A549 (cell line): ENCODE results near the gene ADIRF.

Experiments used
- CHD4 ChIP-seq: fragments of 200-600 bp; sonication (generic); IDR thresholded peaks from 2 replicates; pipeline ENCODE4 v1.6.1; 2016; ENCODE audit warnings: antibody characterized with exemption, mild to moderate bottlenecking, borderline replicate concordance
- EHMT2 ChIP-seq: fragments of 200-600 bp; sonication (generic); IDR thresholded peaks from 2 replicates; pipeline ENCODE4 v1.6.1; 2016; ENCODE audit warnings: antibody characterized with exemption, low read depth, mild to moderate bottlenecking, moderate library complexity
- EP300 ChIP-seq, 2 experiments: fragments of >200 bp; sonication (Bioruptor Twin); formaldehyde crosslinking; IDR thresholded peaks; 2 replicates in 1 of 2; 3 replicates in 1 of 2; pipeline ENCODE4 v1.6.1; 2016 to 2017
- JUN ChIP-seq, 2 experiments: fragments of >200 bp; sonication (Bioruptor Twin); formaldehyde crosslinking; IDR thresholded peaks; 2 replicates in 1 of 2; 3 replicates in 1 of 2; pipeline ENCODE4 v1.6.1; 2016 to 2017
- PHF8 ChIP-seq: fragments of 200-600 bp; sonication (generic); IDR thresholded peaks from 2 replicates; pipeline ENCODE4 v1.6.1; 2016; ENCODE audit warnings: low read depth, mild to moderate bottlenecking, antibody characterized with exemption, moderate library complexity, borderline replicate concordance
- ZSCAN20 ChIP-seq: fragments of 250-450 bp; sonication (Bioruptor Pico); IDR thresholded peaks from 2 replicates; pipeline ENCODE4 v1.8.0; 2022; ENCODE audit warnings: mild to moderate bottlenecking, moderate library complexity
- TF ChIP-seq, protein P1 (sequence below): fragments of 450-650 bp; IDR thresholded peaks from 2 replicates; pipeline ENCODE4 v1.6.1; 2014; ENCODE audit warnings: antibody characterized with exemption

DNA sequence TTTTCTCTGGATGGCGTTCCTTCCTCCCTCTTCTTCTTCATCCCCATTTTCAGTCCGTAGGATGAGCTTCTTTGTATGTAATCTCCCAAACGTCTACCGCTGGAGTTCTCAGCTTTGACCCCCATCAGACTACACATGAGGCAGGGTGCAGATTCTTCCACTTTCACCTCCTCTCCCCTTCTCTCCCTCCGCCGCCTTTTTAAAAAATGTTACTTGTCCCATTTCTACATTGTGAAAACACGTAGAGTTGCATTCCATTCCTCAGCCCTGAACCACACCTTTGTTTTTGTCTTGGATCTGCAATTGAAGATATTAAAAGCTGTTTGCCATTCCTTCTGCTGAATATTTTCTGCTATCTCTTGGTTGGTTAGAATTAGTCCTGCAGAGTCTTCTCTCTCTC lies 6.2 kb downstream of the ADIRF start:
- TF ChIP-seq EP300 (IDR thresholded peaks at IDR 0.05) (no peak), EHMT2 (no peak), ZSCAN20 (no peak), JUN (IDR thresholded peaks at IDR 0.05) (no peak), PHF8 (no peak), CHD4 (no peak)
- TF ChIP-seq, protein P1, sequence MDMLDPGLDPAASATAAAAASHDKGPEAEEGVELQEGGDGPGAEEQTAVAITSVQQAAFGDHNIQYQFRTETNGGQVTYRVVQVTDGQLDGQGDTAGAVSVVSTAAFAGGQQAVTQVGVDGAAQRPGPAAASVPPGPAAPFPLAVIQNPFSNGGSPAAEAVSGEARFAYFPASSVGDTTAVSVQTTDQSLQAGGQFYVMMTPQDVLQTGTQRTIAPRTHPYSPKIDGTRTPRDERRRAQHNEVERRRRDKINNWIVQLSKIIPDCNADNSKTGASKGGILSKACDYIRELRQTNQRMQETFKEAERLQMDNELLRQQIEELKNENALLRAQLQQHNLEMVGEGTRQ = no peak
